HG03039 (cell line): ENCODE data around the gene CCDC18.
"Not testable (repeated sequence)": the region's sequence is repeated elsewhere in the genome, so short reads cannot be mapped to it uniquely, and the experiment has no call there.

Source experiments
- ATAC-seq: cut with Tn5 transposase; IDR thresholded peaks from one replicate; pipeline ENCODE4 v1.9.1; 2021; ENCODE audit warnings: mild to moderate bottlenecking, moderate library complexity; ENCODE audit not compliant: unreplicated experiment

The CCDC18 gene

DNA sequence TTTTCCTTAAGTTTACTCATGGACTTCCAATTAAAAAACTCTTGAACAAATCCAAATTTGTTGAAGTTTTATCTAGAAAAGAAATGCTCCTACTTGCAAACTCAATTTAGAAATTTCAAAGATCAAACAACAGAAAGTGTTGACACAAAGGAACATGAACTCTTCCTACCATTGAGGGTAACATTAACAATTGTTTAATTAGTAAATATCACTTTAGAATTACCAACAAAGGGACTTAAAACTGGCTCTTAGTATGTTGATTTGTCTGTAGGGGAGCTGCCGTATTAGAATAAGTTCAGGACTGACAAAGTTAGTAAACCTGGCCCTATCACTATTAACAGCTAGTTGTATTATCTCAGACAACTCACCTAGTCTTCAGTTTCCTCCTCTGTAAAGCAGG, 57.9 kb downstream of the CCDC18 start:
- ATAC-seq, result no peak

DNA sequence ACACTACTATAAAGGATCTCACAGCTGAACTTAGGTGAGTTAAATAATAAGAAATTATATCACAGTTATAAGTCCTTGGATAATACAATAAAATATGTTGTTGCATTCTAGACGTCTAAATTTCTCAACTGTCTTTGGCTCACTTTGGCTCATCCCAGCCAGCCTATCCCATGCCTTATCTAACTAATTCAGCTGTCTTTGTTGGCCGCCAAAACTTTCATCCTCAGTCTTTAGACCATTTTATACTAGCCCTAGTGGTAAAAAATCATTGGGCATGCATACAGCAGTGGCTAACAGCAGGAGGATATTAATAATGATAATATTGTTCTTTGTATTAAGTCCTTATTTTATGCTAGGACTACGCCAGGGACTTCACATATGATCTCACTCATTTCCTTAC, 59.3 kb downstream of the CCDC18 start:
- ATAC-seq, result no peak

DNA sequence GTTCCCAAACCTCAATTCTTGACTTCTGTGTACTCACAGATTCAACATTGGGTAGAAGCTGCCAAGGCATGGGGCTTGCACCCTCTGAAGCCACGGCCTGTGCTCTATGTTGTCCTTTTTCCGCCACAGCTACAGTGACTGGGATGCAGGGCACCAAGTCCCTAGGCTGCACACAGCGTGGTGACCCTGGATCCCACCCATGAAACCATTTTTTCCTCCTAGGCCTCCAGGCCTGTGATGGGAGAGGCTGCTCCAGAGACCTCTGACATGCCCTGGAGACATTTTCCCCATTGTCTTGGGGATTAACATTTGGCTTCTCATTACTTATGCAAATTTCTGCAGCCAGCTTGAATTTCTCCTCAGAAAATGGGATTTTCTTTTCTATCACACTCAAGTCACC, 62.7 kb downstream of the CCDC18 start:
- not testable (repeated sequence) for ATAC-seq

GRCh38 chr1:93244298-93245069, 64.0 kb downstream of the CCDC18 start:
- no peak for ATAC-seq

GRCh38 chr1:93251966-93252365, 71.4 kb downstream of the CCDC18 start:
- no peak for ATAC-seq

DNA sequence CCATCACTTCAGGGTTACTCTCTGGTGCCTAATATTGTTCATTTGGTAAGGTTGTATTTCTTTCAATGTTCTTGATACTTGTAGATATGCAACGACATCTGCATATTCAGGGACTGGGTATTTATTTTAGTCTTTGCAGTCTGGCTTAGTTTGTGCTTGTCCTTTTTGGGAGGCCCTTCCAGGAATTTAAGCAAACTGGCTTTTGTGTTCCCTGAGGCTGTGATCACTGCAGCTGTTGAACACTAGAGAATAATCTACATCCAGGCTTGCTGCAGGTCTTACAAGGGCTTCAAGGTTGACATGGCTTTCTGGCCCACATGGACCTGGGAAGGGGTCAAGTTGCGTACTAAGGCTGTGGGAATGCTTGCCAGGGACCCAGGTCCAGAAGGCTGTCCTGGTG, 72.1 kb downstream of the CCDC18 start:
- no peak for ATAC-seq

DNA sequence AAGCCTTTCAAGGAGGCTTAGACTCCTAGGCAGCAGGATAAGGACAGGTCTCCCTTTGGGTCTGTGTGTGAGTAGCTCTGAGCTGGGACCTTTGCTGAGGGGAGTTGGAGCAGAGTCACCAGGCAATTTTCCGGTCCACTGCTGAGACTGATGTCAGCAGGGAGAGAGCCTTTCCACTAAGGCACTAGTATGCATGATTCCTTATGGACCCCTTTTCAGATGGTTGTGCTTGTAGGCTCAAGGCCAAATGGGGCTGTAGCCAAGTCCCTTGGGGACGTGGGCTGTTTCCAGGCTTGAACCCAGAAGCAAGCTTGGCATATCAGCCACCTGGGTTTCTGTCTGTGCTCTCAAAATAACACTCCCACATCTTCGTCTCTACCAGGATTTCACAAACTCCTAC, 73.0 kb downstream of the CCDC18 start:
- no peak for ATAC-seq

DNA sequence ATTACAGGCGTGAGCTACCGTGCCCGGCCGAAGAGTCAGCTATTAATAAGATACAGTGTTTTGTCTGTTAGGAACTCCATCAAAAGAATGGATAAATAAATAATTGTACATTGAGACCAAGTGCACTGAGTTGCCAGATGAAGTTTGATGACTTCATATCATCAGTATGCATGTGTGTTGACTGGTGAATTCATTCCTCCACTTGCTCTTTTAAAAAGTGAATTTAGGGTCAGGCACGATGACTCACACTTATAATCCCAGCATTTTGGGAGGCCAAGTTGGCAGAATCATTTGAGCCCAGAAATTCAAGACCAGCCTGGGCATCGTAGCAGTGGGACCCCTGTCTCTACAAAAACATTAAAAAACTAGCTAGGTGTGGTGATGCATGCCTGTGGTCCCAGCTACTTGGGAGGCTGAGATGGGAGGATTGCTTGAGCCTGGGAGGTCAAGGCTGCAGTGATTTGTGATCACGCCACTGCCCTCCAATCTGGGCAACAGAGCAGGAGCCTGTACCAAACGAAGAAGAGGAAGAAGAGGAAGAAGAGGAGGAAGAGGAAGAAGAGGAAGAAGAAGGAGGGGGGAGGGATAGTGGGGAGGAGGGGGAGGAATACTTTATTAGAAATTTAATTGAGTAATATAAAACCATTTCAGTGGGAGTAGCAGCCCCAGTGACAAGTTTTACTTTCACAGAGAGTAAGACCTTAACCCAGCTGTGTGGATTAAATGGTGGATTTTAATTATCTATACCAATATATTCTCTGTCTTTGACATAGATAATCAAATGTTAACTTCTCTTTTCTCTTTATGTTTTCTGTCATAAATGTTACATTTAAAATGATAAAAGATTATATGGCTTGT, 74.9 kb downstream of the CCDC18 start:
- no peak for ATAC-seq

GRCh38 chr1:93256433-93256832, 75.9 kb downstream of the CCDC18 start:
- ATAC-seq, result no peak

- no peak for ATAC-seq
These were observed 77.4 kb downstream of the CCDC18 start for GRCh38 chr1:93257889-93258288.

DNA sequence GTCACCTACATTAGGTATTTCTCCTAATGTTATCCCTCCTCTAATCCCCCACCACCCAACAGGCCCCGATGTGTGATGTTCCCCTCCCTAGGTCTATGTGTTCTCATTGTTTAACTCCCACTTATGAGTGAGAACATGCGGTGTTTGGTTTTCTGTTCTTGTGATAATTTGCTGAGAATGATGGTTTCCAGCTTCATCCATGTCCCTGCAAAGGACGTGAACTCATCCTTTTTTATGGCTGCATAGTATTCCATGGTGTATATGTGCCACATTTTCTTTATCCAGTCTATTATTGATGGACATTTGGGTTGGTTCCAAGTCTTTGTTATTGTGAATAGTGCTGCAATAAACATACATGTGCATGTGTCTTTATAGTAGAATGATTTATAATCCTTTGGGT, 80.2 kb downstream of the CCDC18 start:
- not testable (repeated sequence) for ATAC-seq

DNA sequence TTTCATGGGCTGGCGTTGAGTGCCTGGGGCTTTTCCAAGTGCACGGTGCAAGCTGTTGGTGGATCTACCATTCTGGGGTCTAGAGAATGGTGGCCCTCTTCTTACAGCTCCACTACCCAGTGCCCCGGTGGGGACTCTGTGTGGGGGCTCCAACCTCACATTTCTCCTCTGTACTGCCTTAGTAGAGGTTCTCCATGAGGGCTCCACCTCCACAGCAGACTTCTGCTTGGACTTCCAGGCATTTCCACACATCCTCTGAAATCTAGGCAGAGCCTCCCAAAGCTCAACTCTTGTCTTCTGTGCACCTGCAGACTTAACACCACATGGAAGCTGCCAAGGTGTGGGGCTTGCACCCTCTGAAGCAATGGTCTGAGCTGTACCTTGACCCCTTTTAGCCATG, 82.1 kb downstream of the CCDC18 start:
- ATAC-seq, result no peak

- ATAC-seq, result not testable (repeated sequence)
These were observed 88.4 kb downstream of the CCDC18 start for GRCh38 chr1:93268888-93269287.

- not testable (repeated sequence) for ATAC-seq
These were observed 94.7 kb downstream of the CCDC18 start for GRCh38 chr1:93275262-93275633.

DNA sequence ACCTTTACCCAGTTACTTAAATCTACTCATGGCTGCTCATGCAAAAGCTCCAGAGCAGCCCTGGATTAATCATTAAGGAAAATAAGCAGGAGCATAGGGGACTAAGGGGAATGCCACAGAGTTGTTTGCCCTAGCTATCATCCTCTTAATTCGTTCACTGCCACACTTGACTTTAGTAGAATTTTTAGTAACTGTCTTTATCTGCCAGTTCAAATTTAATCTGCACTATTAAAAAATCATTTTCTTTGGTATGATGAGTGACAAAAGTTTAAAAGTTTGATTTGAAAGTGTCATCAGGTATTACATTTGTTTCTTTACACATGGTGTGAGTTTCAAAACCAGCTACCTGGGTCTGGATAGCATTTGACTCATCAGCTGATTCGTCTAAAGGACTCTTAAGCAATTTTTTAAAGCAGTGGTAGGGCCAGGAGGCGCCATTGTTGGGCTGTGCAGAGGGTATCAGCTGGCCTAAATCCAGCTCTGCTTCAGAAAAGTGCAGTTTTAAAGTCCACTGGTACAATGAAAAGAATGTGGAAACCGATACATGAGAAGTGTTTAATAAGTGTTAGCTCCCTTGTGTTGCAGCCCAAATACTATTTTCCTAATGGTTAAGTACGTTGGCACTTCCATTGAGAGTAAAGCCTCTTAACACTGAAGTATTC, 95.2 kb downstream of the CCDC18 start:
- no peak for ATAC-seq

- ATAC-seq, result not testable (repeated sequence)
These were observed 97.0 kb downstream of the CCDC18 start for GRCh38 chr1:93277530-93277929.

DNA sequence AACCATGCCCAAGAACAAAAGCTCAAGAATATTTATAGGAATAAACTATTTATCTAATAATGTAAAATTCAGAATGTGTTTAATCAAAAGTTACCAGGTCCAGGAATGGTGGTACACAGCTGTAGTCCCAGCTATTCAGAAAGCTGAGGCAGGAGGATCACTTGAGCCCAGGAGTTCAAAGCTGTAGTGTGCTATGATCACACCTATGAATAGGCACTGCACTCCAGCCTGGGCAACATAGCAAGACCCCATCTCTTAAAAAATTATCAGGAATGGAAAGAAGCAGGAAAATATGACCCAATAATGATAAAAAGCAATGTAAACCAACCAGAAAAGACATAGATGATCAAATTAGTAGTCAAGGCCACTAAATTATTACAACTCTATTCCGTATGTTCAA, 103.0 kb downstream of the CCDC18 start:
- ATAC-seq, result no peak

GRCh38 chr1:93288558-93288957, 108.0 kb downstream of the CCDC18 start:
- ATAC-seq, result no peak

DNA sequence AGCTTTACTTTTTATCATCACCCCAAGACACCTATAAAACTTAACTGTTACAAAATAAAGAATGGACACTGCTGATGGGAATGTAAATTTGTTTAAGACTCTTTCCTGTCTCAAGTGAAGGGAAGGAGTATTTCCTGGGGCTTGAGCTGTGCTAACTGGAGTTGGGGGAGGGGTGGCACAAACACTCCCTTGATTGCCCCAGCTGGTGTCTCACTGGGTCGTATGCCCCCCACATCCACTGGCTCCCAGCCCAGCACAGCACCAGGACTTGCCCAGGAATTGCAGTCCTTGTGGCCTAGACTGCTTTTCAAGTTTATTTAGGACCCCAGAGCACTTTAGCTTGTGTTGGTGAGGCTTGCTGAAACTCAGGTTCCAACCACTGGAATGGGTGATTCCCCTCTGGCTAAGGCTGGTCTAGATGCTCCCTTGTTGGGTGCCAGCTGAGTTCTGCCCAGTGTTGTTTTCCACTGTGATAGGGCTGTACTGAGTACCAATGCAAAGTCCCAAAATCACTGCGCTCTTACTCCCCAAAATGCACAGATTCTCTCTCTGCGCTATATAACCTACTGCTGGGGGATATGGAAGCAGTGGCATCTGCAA, 116.1 kb downstream of the CCDC18 start:
- no peak for ATAC-seq

DNA sequence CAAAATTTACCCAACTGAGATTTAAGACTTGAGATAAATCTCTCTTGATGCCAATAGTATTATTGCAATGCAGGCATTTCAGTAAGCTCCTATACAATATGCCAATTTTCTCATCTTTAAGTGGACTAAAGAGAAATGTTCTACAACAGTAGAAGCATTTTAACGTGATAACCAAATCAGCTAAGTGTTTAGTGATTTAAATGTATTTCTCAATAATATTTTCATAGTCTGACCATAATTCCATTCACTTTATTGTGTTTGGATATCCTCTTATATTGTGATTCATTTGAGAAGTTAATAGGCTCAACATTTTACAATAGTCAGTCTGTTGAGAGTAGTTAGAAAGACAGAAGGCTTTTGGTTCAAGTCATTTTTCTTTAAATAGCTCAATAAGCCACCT, 120.6 kb downstream of the CCDC18 start:
- ATAC-seq, result no peak

GRCh38 chr1:93302078-93302477, 121.6 kb downstream of the CCDC18 start:
- no peak for ATAC-seq
